ENCODE measurements around the gene DPYD.

Gene DPYD

GRCh38 chr1:97909266-97909665 lies 11.6 kb downstream of the DPYD start:
- in situ Hi-C loops (cut with MboI; ENCODE audit: low pct_unique_long_range_greater_than_20kb, low sequenced_read_pairs): no loop called here
- no peak for DNase-seq

DNA sequence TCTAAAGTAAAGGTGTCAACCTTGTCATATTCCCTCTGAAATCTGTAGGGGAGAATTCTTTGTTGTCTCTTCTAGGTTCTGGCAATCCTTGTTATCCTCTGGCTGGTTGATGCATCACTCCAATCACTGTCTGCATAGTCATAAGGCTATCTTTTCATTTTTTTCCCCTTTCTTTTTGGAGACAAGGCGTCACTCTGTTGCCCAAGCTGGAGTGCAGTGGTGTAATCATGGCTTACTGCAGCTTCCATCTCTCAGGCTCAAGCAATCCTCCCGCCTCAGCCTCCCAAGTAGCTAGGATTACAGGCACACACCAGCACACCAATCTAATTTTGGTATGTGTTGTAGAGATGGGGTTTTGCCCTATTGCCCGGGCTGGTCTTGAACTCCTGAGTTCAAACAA lies 12.9 kb downstream of the DPYD start:
- in situ Hi-C loops (cut with MboI; ENCODE audit: low pct_unique_long_range_greater_than_20kb, low sequenced_read_pairs): no loop called here
- no peak for DNase-seq

- DNase-seq: no peak
- in situ Hi-C loops (cut with MboI; ENCODE audit: low pct_unique_long_range_greater_than_20kb, low sequenced_read_pairs): no loop called here
These were observed 14.1 kb downstream of the DPYD start for GRCh38 chr1:97906567-97907241.

- in situ Hi-C loops (cut with MboI; ENCODE audit: low pct_unique_long_range_greater_than_20kb, low sequenced_read_pairs): no loop called here
- no peak for DNase-seq
These were observed 15.5 kb downstream of the DPYD start for GRCh38 chr1:97905141-97905940.

GRCh38 chr1:97904534-97904933 lies 16.3 kb downstream of the DPYD start:
- in situ Hi-C loops (cut with MboI; ENCODE audit: low pct_unique_long_range_greater_than_20kb, low sequenced_read_pairs): no loop called here
- DNase-seq: no peak

DNA sequence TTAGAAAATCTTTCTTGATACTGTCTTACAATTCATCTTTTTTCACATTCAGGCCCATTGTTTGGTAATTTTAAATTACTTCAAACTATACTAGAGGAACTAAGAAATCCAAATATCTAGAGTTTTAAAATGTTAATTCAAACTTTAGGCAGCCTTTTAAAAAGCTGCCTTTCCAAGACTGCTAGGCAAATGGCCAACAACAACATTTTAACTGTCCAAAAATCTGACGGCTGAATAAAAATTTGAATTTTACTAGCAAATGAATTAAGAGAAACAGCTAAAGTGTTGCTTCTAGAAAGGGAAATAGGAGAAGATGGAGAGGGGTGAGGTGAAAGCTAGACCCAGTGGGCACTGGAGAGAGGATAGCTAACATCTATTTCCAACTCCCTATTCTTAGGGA lies 17.2 kb downstream of the DPYD start:
- no peak for DNase-seq
- in situ Hi-C loops (cut with MboI; ENCODE audit: low pct_unique_long_range_greater_than_20kb, low sequenced_read_pairs): no loop called here

- DNase-seq: no peak
- in situ Hi-C loops (cut with MboI; ENCODE audit: low pct_unique_long_range_greater_than_20kb, low sequenced_read_pairs): no loop called here
These were observed 18.8 kb downstream of the DPYD start for GRCh38 chr1:97902067-97902466.

DNA sequence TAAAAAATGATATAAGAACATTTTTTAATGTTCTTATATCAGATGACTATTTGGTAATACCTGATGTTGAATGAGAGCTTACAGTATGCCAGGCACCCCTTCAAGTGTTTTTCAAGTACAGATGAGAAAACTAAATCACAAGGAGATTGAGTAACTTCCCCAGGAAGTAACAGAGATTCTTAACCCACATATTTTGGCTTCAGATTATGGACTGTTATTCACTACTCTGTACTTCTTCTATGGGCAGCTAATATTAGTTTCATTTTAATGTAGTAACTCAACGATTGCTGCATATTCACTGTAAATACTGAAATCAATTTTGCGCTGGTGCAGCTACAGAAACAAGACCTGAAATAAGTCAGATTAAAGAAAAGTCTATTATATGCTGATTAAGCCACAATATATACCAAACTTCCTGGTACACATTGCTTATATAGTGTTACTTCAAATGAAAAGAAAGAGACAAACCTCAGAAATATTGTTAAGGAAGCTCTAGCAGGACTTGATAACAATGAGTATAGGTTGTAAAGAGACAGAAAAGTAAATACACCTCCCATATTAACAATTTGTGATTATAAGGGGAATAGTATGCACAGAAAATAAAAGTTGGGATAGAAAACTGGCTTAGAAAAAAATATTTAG lies 19.7 kb downstream of the DPYD start:
- in situ Hi-C loops (cut with MboI; ENCODE audit: low pct_unique_long_range_greater_than_20kb, low sequenced_read_pairs): no loop called here
- DNase-seq: no peak

GRCh38 chr1:97898948-97899347 lies 21.9 kb downstream of the DPYD start:
- DNase-seq: no peak
- in situ Hi-C loops (cut with MboI; ENCODE audit: low pct_unique_long_range_greater_than_20kb, low sequenced_read_pairs): no loop called here

- no peak for DNase-seq
- in situ Hi-C loops (cut with MboI; ENCODE audit: low pct_unique_long_range_greater_than_20kb, low sequenced_read_pairs): no loop called here
These were observed 25.6 kb downstream of the DPYD start for GRCh38 chr1:97895278-97895677.

DNA sequence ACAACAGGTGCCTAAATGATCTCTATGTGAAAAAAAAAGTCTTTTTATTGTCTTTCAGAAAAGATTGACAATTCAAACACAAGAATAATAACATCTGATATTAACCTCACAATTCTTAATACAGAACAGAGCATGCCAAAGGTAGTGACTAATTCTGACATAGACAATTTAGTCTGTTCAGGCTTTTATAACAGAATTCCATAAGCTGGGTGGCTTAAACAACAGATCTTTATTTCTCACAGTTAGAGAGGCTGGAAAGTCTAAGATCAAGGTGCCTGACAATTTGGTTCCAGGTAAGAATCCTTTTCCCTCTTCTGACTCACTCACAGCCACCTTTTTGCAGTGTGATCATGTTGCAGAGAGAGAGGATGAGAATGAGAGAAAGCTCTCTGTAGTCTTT lies 27.0 kb downstream of the DPYD start:
- DNase-seq: no peak
- in situ Hi-C loops (cut with MboI; ENCODE audit: low pct_unique_long_range_greater_than_20kb, low sequenced_read_pairs): no loop called here

GRCh38 chr1:97886199-97886598 lies 34.6 kb downstream of the DPYD start:
- DNase-seq: no peak
- in situ Hi-C loops (cut with MboI; ENCODE audit: low pct_unique_long_range_greater_than_20kb, low sequenced_read_pairs): no loop called here

GRCh38 chr1:97883823-97884222 lies 37.0 kb downstream of the DPYD start:
- in situ Hi-C loops (cut with MboI; ENCODE audit: low pct_unique_long_range_greater_than_20kb, low sequenced_read_pairs): no loop called here
- DNase-seq: no peak

GRCh38 chr1:97877307-97877706 lies 43.5 kb downstream of the DPYD start:
- no peak for DNase-seq
- in situ Hi-C loops (cut with MboI; ENCODE audit: low pct_unique_long_range_greater_than_20kb, low sequenced_read_pairs): no loop called here

DNA sequence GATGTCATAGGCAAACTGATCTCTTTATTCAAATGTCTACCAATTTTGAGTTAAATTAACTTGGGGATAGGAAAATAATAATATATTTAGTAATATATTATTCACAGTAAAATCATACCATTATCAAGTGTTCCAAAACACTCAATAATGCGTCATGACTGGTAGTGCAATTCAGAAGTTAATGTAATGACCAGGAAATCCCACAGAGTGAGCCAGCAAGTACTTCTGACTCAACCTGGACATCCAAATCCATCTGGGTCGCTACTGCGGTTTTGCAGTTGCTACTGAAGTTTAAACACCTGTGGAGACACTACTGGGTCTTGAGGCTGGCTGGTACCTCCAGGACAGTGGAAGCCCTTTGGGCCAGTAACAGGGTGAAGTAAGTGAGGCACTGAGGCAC lies 44.8 kb downstream of the DPYD start:
- in situ Hi-C loops (cut with MboI; ENCODE audit: low pct_unique_long_range_greater_than_20kb, low sequenced_read_pairs): no loop called here
- DNase-seq: no peak

- in situ Hi-C loops (cut with MboI; ENCODE audit: low pct_unique_long_range_greater_than_20kb, low sequenced_read_pairs): no loop called here
- DNase-seq: no peak
These were observed 50.2 kb downstream of the DPYD start for GRCh38 chr1:97870589-97870988.

DNA sequence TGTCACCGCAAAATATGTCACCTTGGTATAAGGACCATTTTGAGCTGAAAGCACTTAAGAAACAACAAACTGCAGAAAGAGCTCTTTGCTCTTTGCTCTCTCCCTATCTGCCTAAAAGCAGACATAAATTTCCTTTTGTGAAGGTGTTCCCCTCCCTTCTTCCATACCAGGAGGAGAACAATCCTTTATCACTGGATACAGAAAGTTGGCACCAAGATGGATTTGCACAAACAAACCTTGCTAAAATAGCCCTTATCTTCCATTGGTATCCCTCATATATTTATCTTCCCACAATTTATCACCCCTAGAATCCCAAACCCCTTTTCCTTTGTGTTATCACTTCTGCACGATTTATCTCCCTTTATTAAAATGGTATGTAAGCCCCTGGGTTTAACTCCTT lies 51.4 kb downstream of the DPYD start:
- in situ Hi-C loops (cut with MboI; ENCODE audit: low pct_unique_long_range_greater_than_20kb, low sequenced_read_pairs): no loop called here
- no peak for DNase-seq

DNA sequence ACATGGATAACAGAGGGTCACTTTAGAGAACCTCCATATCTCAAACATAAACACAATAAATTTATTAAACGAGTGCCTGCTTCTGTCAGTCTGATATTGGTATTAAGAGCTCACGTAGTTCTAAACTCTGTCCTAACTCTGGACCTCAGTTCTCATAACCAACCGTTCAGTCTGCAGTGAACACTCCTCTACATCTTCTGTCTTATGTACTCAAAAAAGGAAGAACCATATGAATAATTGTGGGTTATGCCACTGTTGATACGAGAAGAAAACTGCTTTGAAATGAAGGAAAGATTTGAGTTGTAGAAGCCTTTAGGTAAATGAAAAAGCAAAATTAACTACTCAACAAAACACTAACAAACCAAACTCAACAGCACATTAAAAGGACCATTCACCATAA lies 53.7 kb downstream of the DPYD start:
- in situ Hi-C loops (cut with MboI; ENCODE audit: low pct_unique_long_range_greater_than_20kb, low sequenced_read_pairs): no loop called here

GRCh38 chr1:97864615-97865014 lies 56.2 kb downstream of the DPYD start:
- no peak for DNase-seq
- in situ Hi-C loops (cut with MboI; ENCODE audit: low pct_unique_long_range_greater_than_20kb, low sequenced_read_pairs): no loop called here

More for the DNA sequence above, 53.7 kb downstream of the DPYD start:
- no peak for DNase-seq

- in situ Hi-C loops (cut with MboI; ENCODE audit: low pct_unique_long_range_greater_than_20kb, low sequenced_read_pairs): no loop called here
- DNase-seq: no peak
These were observed 67.6 kb downstream of the DPYD start for GRCh38 chr1:97853221-97853620.
